WI38 (cell line): ENCODE data around the gene CCDC27.

Experiments
- H3K4me3 ChIP-seq: 2 replicates; pipeline ENCODE4 v1.5.1; 2011; ENCODE audit warnings: low read depth, mild to moderate bottlenecking, control low read depth, low read length
- TF ChIP-seq, protein P1 (sequence below): IDR thresholded peaks from 2 replicates; pipeline ENCODE4 v1.5.1; 2012; ENCODE audit warnings: low read depth, mild to moderate bottlenecking, control low read depth, low read length

Gene CCDC27

GRCh38 chr1:3762151-3762872, 10.1 kb downstream of the CCDC27 start:
- TF ChIP-seq, protein P1, sequence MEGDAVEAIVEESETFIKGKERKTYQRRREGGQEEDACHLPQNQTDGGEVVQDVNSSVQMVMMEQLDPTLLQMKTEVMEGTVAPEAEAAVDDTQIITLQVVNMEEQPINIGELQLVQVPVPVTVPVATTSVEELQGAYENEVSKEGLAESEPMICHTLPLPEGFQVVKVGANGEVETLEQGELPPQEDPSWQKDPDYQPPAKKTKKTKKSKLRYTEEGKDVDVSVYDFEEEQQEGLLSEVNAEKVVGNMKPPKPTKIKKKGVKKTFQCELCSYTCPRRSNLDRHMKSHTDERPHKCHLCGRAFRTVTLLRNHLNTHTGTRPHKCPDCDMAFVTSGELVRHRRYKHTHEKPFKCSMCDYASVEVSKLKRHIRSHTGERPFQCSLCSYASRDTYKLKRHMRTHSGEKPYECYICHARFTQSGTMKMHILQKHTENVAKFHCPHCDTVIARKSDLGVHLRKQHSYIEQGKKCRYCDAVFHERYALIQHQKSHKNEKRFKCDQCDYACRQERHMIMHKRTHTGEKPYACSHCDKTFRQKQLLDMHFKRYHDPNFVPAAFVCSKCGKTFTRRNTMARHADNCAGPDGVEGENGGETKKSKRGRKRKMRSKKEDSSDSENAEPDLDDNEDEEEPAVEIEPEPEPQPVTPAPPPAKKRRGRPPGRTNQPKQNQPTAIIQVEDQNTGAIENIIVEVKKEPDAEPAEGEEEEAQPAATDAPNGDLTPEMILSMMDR = no peak

DNA sequence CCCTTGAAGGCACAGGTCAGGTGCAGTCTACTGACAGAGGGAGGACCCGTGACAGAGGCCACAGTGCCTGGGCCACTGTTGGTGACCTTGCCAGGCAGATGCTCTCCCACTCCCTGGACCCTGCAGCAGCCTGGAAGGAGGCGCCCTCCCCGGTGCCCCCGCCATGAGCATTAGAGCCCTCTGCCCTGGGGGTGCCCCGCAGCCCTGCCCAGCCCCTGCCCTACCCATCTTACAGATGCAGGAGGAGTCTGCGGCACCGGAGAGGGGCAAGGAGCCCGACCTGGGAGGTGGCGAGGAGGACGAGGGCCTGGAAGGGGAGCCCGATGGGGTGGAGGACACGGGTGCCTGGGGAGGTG, 10.6 kb downstream of the CCDC27 start:
- H3K4me3 ChIP-seq = no peak overlapping the region

More at GRCh38 chr1:3762151-3762872, 10.1 kb downstream of the CCDC27 start:
- no peak overlapping the region for H3K4me3 ChIP-seq

DNA sequence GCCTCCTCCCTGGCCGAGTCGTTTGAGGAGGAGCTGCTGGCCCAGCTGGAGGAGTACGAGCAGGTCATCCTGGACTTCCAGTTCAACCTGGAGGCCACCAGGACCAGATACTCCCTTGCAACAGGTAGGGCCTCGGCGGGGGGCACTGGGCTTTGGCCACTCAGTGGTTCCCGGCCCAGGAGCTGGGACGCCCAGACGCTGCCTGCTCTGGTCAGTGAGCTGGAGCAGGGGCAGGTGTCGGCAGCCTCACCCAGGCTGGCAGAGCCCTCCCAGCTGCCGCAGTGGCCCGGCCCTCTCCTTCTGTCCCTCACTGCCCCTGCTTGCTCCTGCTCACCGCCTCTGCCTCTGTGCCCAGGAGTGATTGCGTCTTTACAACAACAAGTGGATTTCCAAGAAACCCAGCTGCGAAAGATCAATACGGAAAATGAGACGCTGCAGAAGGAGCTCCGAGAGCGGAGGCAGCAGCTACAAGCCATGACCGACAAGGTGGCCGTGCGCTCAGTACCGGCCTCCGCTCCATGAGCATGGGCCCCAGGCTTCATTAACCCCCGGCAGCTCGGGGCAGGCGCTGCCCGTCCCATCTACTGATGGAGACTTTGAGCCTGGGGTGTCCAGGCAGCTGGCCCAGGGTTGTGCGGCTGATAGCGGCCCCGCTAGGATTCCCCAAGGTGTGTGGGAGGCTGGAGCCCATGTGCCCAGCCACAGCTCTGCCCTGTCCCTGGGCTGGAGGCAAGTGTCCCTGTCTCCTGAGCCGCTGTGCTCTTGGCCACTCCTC, 11.3 kb downstream of the CCDC27 start:
- no peak overlapping the region for H3K4me3 ChIP-seq
- TF ChIP-seq, protein P1 = no peak

More for the DNA sequence above, 10.6 kb downstream of the CCDC27 start:
- TF ChIP-seq, protein P1 = no peak

- TF ChIP-seq, protein P1 = no peak
- no peak overlapping the region for H3K4me3 ChIP-seq
These were observed 15.2 kb downstream of the CCDC27 start for GRCh38 chr1:3767328-3767925.

DNA sequence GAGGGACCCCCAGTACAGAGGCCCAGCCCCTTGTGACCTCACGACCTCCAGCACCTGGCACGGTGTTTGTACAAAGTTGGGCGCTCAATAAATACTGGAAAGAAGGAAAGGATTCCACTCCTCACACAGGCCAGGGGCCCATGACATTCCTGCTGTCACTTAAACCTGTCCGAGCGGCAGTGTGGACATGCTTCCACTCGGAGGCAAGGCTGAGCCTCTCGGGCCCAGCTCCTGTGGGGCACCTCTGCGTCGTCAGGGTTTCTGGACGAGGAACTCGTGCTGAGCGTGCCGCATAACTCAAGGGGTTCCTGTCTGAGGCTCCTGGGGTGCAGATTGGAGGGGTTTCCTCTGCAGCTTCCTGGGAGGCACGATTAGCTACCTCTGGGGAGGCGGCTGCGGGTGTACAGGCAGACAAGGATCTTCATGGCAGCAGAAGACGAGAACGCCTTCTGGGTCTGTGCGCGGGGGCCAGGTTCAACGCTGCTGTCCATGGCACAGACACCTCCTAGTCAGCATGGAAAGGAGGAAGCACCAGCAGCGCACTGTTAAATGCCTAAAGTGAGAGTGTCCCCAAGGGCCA, 16.7 kb downstream of the CCDC27 start:
- H3K4me3 ChIP-seq = no peak overlapping the region
- TF ChIP-seq, protein P1 = no peak

- no peak overlapping the region for H3K4me3 ChIP-seq
- TF ChIP-seq, protein P1 = no peak
These were observed 18.0 kb downstream of the CCDC27 start for GRCh38 chr1:3770047-3770765.
